Measurements from ENCODE around the gene PLXNC1.

PLXNC1 gene

GRCh38 chr12:94202245-94203180, 54.1 kb downstream of the PLXNC1 start:
- Histone ChIP-seq H2AK5ac (ENCODE audit: low read length) (no peak overlapping the region), H4K8ac (ENCODE audit: low read depth, low read length) (no peak overlapping the region), H3K23ac (ENCODE audit: low read length) (no peak overlapping the region), H3K18ac (ENCODE audit: low read length) (no peak overlapping the region), H3K79me1 (ENCODE audit: low read length) (no peaks in the 10 kb centered on the region), H3K4me1 (ENCODE audit: control insufficient read depth in 1 of 2, insufficient read depth in 2 of 2, low read length in 2 of 2) (no peaks in the 10 kb centered on the region), H3K14ac (ENCODE audit: low read length) (no peak overlapping the region), H3K4me3 (ENCODE audit: low read depth, low read length) (no peak overlapping the region), H4K91ac (ENCODE audit: low read depth, low read length) (no peak overlapping the region), H2BK5ac (ENCODE audit: low read depth, low read length, poor library complexity) (no peak overlapping the region), H2BK120ac (ENCODE audit: insufficient read depth, low read length, poor library complexity) (no peak overlapping the region), H2BK12ac (ENCODE audit: low read length) (no peak overlapping the region), H2AFZ (ENCODE audit: insufficient read depth, low read length, poor library complexity) (no peak overlapping the region), H4K12ac (ENCODE audit: low read depth, low read length) (no peak overlapping the region), H3K79me2 (ENCODE audit: control insufficient read depth, insufficient read depth, low read length, poor library complexity) (no peaks in the 10 kb centered on the region), H3K9ac (ENCODE audit: low read length) (no peak overlapping the region), H3K4ac (ENCODE audit: low read depth, low read length) (no peak overlapping the region), H3K27me3 (ENCODE audit: insufficient read depth, low read length) (no peaks in the 10 kb centered on the region), H3K27ac (ENCODE audit: low read depth, low read length) (no peak overlapping the region), H3K4me2 (ENCODE audit: low read length) (no peak overlapping the region), H3K36me3 (ENCODE audit: control insufficient read depth in 1 of 2, insufficient read depth in 2 of 2, low read length in 2 of 2) (no peaks in the 10 kb centered on the region), H3K9me3 (ENCODE audit: insufficient read depth, low read depth, low read length) (no peaks in the 10 kb centered on the region)
- WGBS (ENCODE audit: extremely low coverage, insufficient coverage, insufficient read length): no CpG with 5 or more reads among the region's 7 CpGs
- no peak for DNase-seq

GRCh38 chr12:94203181-94203546, 54.8 kb downstream of the PLXNC1 start:
- H2AFZ ChIP-seq (ENCODE audit: insufficient read depth, low read length, poor library complexity): no peak overlapping the region
- H4K91ac ChIP-seq (ENCODE audit: low read depth, low read length): no peak overlapping the region
- H3K79me1 ChIP-seq (ENCODE audit: low read length): no peaks in the 10 kb centered on the region
- H3K9me3 ChIP-seq (ENCODE audit: insufficient read depth, low read depth, low read length): no peaks in the 10 kb centered on the region
- no peak for DNase-seq
- H3K27me3 ChIP-seq (ENCODE audit: insufficient read depth, low read length): no peaks in the 10 kb centered on the region
- H2AK5ac ChIP-seq (ENCODE audit: low read length): no peak overlapping the region
- no peak overlapping the region for H2BK120ac ChIP-seq (ENCODE audit: insufficient read depth, low read length, poor library complexity)
- no peak overlapping the region for H2BK5ac ChIP-seq (ENCODE audit: low read depth, low read length, poor library complexity)
- no peak overlapping the region for H2BK12ac ChIP-seq (ENCODE audit: low read length)
- H3K14ac ChIP-seq (ENCODE audit: low read length): no peak overlapping the region
- no peaks in the 10 kb centered on the region for H3K79me2 ChIP-seq (ENCODE audit: control insufficient read depth, insufficient read depth, low read length, poor library complexity)
- H3K27ac ChIP-seq (ENCODE audit: low read depth, low read length): no peak overlapping the region
- H3K36me3 ChIP-seq (ENCODE audit: control insufficient read depth in 1 of 2, insufficient read depth in 2 of 2, low read length in 2 of 2): no peaks in the 10 kb centered on the region
- H3K4me1 ChIP-seq (ENCODE audit: control insufficient read depth in 1 of 2, insufficient read depth in 2 of 2, low read length in 2 of 2): no peaks in the 10 kb centered on the region
- H3K4ac ChIP-seq (ENCODE audit: low read depth, low read length): no peak overlapping the region
- no peak overlapping the region for H3K4me2 ChIP-seq (ENCODE audit: low read length)
- no peak overlapping the region for H4K8ac ChIP-seq (ENCODE audit: low read depth, low read length)
- H3K18ac ChIP-seq (ENCODE audit: low read length): no peak overlapping the region
- no peak overlapping the region for H4K12ac ChIP-seq (ENCODE audit: low read depth, low read length)
- no peak overlapping the region for H3K23ac ChIP-seq (ENCODE audit: low read length)
- no CpG with 5 or more reads among the region's 2 CpGs for WGBS (ENCODE audit: extremely low coverage, insufficient coverage, insufficient read length)
- no peak overlapping the region for H3K4me3 ChIP-seq (ENCODE audit: low read depth, low read length)
- no peak overlapping the region for H3K9ac ChIP-seq (ENCODE audit: low read length)

- no peaks in the 10 kb centered on the region for H3K27me3 ChIP-seq (ENCODE audit: insufficient read depth, low read length)
- no peak overlapping the region for H2AK5ac ChIP-seq (ENCODE audit: low read length)
- H3K36me3 ChIP-seq (ENCODE audit: control insufficient read depth in 1 of 2, insufficient read depth in 2 of 2, low read length in 2 of 2): no peaks in the 10 kb centered on the region
- no CpG with 5 or more reads among the region's 5 CpGs for WGBS (ENCODE audit: extremely low coverage, insufficient coverage, insufficient read length)
- H4K12ac ChIP-seq (ENCODE audit: low read depth, low read length): no peak overlapping the region
- no peak overlapping the region for H4K91ac ChIP-seq (ENCODE audit: low read depth, low read length)
- no peak overlapping the region for H3K4me3 ChIP-seq (ENCODE audit: low read depth, low read length)
- no peak overlapping the region for H4K8ac ChIP-seq (ENCODE audit: low read depth, low read length)
- H3K9ac ChIP-seq (ENCODE audit: low read length): no peak overlapping the region
- no peak for DNase-seq
- H3K79me1 ChIP-seq (ENCODE audit: low read length): no peaks in the 10 kb centered on the region
- H3K14ac ChIP-seq (ENCODE audit: low read length): no peak overlapping the region
- H3K27ac ChIP-seq (ENCODE audit: low read depth, low read length): no peak overlapping the region
- no peak overlapping the region for H3K4ac ChIP-seq (ENCODE audit: low read depth, low read length)
- H3K79me2 ChIP-seq (ENCODE audit: control insufficient read depth, insufficient read depth, low read length, poor library complexity): no peaks in the 10 kb centered on the region
- no peak overlapping the region for H2BK5ac ChIP-seq (ENCODE audit: low read depth, low read length, poor library complexity)
- no peak overlapping the region for H2BK120ac ChIP-seq (ENCODE audit: insufficient read depth, low read length, poor library complexity)
- no peak overlapping the region for H3K18ac ChIP-seq (ENCODE audit: low read length)
- no peak overlapping the region for H3K23ac ChIP-seq (ENCODE audit: low read length)
- no peaks in the 10 kb centered on the region for H3K9me3 ChIP-seq (ENCODE audit: insufficient read depth, low read depth, low read length)
- H2AFZ ChIP-seq (ENCODE audit: insufficient read depth, low read length, poor library complexity): no peak overlapping the region
- H2BK12ac ChIP-seq (ENCODE audit: low read length): no peak overlapping the region
- no peaks in the 10 kb centered on the region for H3K4me1 ChIP-seq (ENCODE audit: control insufficient read depth in 1 of 2, insufficient read depth in 2 of 2, low read length in 2 of 2)
- no peak overlapping the region for H3K4me2 ChIP-seq (ENCODE audit: low read length)
Observed at GRCh38 chr12:94203796-94204195, 55.4 kb downstream of the PLXNC1 start.

GRCh38 chr12:94204499-94205247, 56.3 kb downstream of the PLXNC1 start:
- Histone ChIP-seq H3K4me2 (ENCODE audit: low read length) (no peak overlapping the region), H4K91ac (ENCODE audit: low read depth, low read length) (no peak overlapping the region), H3K9ac (ENCODE audit: low read length) (no peak overlapping the region), H3K23ac (ENCODE audit: low read length) (no peak overlapping the region), H3K4ac (ENCODE audit: low read depth, low read length) (no peak overlapping the region), H3K9me3 (ENCODE audit: insufficient read depth, low read depth, low read length) (no peaks in the 10 kb centered on the region), H3K14ac (ENCODE audit: low read length) (no peak overlapping the region), H3K79me1 (ENCODE audit: low read length) (no peaks in the 10 kb centered on the region), H2AK5ac (ENCODE audit: low read length) (no peak overlapping the region), H3K4me1 (ENCODE audit: control insufficient read depth in 1 of 2, insufficient read depth in 2 of 2, low read length in 2 of 2) (no peaks in the 10 kb centered on the region), H3K36me3 (ENCODE audit: control insufficient read depth in 1 of 2, insufficient read depth in 2 of 2, low read length in 2 of 2) (no peaks in the 10 kb centered on the region), H4K12ac (ENCODE audit: low read depth, low read length) (no peak overlapping the region), H3K27me3 (ENCODE audit: insufficient read depth, low read length) (no peaks in the 10 kb centered on the region), H2BK120ac (ENCODE audit: insufficient read depth, low read length, poor library complexity) (no peak overlapping the region), H2AFZ (ENCODE audit: insufficient read depth, low read length, poor library complexity) (no peak overlapping the region), H3K79me2 (ENCODE audit: control insufficient read depth, insufficient read depth, low read length, poor library complexity) (no peaks in the 10 kb centered on the region), H2BK12ac (ENCODE audit: low read length) (no peak overlapping the region), H3K4me3 (ENCODE audit: low read depth, low read length) (no peak overlapping the region), H3K27ac (ENCODE audit: low read depth, low read length) (no peak overlapping the region), H4K8ac (ENCODE audit: low read depth, low read length) (no peak overlapping the region), H3K18ac (ENCODE audit: low read length) (no peak overlapping the region), H2BK5ac (ENCODE audit: low read depth, low read length, poor library complexity) (no peak overlapping the region)
- no peak for DNase-seq
- WGBS (ENCODE audit: extremely low coverage, insufficient coverage, insufficient read length): no CpG with 5 or more reads among the region's 4 CpGs
